GM21576 (cell line): ENCODE results near the gene ZNF132.
A peak's percentile ranks its signal among the peaks of the same experiment; 100 is the strongest.
"Not testable (repeated sequence)": the region's sequence is repeated elsewhere in the genome, so short reads cannot be mapped to it uniquely, and the experiment has no call there.

Experiments
- ATAC-seq: cut with Tn5 transposase; IDR thresholded peaks from one replicate; pipeline ENCODE4 v1.9.1; 2021; ENCODE audit warnings: mild to moderate bottlenecking, moderate library complexity; ENCODE audit not compliant: unreplicated experiment

ZNF132 gene

DNA sequence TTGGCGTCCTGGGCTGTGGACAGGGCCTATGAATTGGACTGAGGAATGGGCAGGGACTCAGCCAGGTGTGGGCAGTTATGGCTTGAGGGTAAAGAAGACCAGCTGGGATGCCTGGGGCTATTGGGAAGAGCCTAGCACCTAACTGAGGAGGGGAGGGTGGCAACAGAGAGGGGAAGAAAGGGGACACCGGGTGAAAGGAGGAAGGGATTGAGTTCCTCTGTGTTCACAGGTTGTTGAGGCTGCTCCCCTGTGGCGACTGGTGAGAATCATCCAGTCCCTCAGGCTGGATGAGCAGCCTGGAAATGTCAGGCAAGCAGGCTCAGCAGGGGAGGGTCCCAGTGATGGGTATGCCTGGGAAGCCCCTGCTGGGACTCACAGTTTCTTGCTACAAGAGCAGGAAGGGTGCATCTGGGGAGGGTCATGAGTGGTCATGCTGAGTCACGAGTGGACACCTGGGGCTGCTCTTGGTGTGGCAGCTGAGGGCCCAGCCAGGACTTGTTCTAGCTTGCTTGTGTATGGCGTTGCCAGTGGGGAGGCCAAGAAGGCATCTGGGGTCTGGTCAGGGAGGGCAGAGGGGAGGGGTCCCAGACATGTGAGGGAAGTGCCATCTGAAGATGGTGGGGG, 28.4 kb upstream of the ZNF132 start:
- ATAC-seq = no peak

- ATAC-seq = peak; percentile 91
Observed at GRCh38 chr19:58466760-58467589, 27.0 kb upstream of the ZNF132 start, which contains the start of gene ZNF324. Gene ZNF324, plus strand, starts transcription at chr19:58467080. Its CDS starts 2,106 bp downstream, at chr19:58469186.

DNA sequence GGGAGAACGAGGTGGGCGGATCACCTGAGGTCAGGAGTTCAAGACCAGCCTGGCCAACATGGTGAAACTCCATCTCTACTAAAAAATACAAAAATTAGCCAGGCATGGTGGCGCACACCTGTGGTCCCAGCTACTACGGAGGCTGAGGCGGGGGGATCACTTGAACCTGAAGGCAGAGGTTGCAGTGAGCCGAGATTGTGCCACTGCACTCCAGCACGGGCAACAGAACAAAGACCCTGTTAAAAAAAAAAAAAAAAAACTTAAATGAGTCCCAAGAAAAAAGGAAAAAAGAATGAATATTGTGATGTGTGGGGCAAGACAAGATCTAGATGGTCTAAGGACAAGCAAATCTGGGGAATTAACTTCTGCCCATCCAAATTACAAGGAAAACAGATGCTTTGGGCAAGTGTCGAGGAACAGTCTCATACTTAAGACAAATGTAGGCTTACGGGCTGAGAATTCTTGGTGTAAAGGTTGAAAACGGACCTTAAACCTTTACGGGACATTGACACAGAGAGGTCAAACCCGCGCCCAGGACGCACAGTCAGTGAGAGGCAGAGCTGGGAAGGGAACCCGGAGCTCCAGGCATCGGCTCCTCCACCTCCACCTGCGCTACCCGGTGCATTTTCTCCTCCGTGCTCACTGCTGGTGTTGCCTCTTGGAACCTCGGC, 26.3 kb upstream of the ZNF132 start:
- peak; percentile 19 for ATAC-seq

DNA sequence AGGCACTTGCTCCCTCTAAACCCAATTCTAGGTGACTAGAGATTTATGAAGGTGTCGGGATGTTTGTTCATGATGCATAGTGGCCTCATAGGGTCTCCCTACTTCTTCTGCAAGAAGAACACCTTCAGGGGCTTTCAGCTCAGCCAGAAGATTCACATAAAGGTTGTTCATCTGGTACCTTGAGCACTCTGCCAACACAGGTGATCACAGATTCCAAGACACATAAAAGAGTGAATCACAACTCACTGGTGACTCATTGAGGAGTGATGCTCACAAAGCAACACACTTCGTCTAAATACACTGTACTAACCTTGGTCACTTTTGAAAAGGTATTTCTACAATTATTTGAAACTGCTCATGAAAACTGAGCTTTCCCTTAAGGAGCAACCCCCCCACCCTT, 20.1 kb upstream of the ZNF132 start:
- no peak for ATAC-seq

DNA sequence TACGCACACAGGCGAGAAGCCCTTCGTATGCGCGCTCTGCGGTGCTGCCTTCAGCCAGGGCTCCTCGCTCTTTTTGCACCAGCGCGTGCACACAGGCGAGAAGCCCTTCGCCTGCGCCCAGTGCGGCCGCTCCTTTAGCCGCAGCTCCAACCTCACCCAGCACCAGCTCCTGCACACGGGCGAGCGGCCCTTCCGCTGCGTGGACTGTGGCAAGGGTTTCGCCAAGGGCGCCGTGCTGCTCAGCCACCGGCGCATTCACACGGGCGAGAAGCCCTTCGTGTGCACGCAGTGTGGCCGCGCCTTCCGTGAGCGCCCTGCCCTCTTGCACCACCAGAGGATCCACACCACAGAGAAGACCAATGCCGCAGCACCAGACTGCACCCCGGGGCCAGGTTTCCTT, 16.2 kb upstream of the ZNF132 start:
- no peak for ATAC-seq

GRCh38 chr19:58455306-58455705, 15.4 kb upstream of the ZNF132 start:
- no peak for ATAC-seq

DNA sequence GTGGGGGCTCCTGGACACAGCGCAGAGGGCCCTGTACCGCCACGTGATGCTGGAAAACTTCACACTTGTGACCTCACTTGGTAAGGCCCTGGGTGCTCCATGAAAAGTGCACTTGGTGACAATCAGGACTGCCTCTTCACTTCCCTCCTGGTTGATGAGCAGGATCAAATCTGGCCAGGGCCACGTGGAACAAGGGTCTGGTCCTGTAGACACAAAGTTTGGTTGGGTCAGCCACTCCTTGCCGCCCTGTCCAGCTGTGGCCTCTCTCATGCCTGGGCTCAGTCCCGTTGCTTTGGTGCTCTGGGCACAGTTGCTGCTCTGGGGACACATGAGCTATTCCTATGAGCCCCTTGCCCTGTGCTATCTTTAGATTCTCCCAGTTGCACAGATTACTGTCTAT, 13.8 kb upstream of the ZNF132 start:
- ATAC-seq = no peak

DNA sequence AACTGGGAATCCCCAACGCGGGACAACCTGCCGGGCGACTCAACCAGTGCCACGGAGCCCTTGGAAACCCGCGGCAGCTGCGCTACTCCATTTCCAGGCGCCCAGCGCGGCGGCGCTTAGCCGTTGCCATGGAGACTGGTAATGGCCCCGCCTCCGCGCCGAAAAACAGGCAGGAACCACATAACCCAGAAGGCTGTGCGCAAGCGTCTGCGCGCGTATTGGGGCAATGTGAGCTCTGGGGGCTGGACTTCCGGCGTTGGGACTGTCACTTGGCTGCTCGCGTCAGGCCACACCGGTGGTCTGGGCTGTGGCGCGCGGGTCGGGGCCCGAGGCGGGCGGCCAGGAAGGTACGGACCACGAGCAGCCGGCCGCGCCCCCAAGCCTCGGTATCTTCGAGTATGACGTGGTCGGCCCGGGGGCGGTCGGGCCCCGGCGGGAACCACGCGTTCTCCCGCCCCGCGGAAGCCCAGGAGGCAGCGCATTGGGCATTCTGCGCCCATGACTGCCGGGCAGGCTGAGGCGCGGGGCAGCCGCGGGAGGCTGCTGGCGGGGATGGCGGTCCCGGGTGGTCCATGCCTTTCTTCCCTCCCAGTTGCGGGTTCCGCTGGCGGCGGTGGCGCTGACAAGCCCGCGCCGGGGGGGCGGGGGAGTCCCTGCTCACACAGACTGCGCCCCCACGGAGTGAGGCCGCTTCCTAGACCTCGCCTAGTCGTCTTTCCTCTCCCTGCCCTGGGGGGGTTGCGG, 11.6 kb upstream of the ZNF132 start, which contains the start of gene ZNF324B:
Gene ZNF324B, plus strand, starts transcription at position 265 of the 744 bp plus-strand sequence. CDS start 2,080 bp downstream, outside the sequence.
- ATAC-seq = peak; percentile 94

- ATAC-seq = peak; percentile 4
Observed at GRCh38 chr19:58450856-58451357, 11.0 kb upstream of the ZNF132 start.

- not testable (repeated sequence) for ATAC-seq
Observed at GRCh38 chr19:58449980-58450379, 10.0 kb upstream of the ZNF132 start.

DNA sequence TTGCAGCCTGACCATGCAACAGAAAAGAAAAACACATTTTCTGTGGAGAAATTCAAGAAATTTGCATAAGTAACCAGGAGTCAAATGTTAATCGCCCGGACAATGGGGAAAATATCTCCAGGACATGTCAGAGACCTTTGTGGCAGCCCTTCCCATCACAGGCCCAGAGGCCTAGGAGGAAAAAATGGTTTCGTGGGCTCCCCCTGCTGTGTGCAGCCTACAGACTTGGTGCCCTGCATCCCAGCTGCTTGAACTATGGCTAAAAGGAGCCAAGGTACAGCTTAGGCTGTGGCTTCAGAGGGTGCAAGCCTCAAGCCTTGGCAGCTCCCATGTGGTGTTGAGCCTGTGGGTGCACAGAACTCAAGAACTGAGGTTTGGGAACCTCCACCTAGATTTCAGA, 8.9 kb upstream of the ZNF132 start:
- ATAC-seq = not testable (repeated sequence)

DNA sequence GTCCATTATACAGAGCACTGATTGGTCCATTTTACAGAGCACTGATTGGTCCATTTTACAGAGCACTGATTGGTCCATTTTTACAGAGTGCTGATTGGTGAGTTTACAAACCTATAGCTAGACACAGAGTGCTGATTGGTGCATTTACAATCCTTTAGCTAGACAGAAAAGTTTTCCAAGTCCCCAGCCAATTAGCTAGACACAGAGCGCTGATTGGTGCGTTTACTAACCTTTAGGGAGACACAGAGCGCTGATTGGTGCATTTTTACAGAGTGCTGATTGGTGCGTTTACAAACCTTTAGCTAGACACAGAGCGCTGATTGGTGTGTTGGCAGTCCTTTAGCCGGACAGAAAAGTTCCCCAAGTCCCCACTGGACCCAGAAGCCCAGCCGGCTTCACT, 3.0 kb upstream of the ZNF132 start:
- not testable (repeated sequence) for ATAC-seq

DNA sequence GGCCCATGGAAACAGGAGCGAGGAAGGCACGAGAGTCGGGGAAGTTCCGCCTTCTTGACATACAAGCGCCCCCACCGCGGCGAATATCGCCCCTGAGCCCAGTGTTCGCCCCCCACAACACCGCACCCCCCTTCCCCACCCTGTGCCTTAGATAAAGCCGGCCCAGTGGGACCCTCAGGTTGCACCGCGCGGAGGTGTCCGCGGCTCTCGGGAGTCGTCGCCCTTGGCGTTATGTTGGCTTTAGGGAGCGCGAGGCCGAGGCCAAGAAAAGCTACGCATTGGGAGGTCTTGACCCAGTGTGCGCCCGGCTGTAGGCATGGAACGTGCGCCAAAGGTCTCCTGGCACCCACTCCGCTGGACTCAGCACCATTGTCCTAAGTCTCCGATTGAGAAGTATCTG, 603 bp upstream of the ZNF132 start:
- ATAC-seq = peak; percentile 3

GRCh38 chr19:58434217-58434616, 5.7 kb downstream of the ZNF132 start:
- ATAC-seq = no peak

DNA sequence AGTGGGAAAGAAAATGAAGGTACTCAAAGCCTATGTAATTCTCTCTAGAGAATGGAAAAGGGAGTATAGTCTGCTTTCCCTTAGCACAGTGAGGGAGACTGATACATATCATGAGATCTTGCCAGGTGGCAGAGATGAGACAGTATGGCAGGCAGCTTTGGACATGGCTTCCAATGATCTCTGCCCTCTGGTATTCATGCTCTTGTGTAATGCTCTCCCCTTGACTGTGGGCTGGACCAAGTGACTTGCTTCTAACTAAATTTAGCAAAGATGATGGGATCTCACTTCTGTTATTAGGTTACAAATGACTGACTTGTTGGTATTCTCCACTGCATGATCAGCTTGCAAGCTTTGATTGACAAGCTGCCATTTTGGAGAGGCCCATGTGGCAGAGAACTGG, 10.2 kb downstream of the ZNF132 start:
- ATAC-seq = no peak

GRCh38 chr19:58428617-58429016, 11.3 kb downstream of the ZNF132 start:
- no peak for ATAC-seq

- ATAC-seq = no peak
Observed at GRCh38 chr19:58417071-58417470, 22.9 kb downstream of the ZNF132 start.

DNA sequence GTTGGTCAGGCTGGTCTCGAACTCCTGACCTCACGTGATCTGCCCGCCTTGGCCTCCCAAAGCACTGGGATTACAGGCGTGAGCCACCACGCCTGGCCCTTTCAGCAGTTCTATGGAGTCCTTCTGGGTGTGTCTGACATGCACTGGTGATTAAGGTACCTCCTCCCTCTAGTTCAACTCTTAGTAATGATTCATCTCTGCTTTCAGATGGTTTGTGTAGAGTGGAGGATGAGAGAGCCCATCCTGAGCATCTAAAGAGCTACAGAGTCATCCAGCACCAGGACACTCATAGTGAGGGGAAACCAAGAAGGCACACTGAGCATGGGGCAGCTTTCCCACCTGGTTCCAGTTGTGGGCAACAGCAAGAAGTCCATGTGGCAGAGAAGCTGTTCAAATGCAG, 23.3 kb downstream of the ZNF132 start:
- ATAC-seq = no peak

GRCh38 chr19:58409010-58409790, 30.8 kb downstream of the ZNF132 start:
- no peak for ATAC-seq
